COR-L47 (cell line): ENCODE data around the gene NEURL2.

Experiments
- DNase-seq: peaks from one replicate; lab custom pipeline; 2025; lab: John Stamatoyannopoulos, UW

NEURL2 gene

GRCh38 chr20:45841407-45842129 is 49.4 kb downstream of the NEURL2 start:
- DNase-seq: no peak

GRCh38 chr20:45840700-45841198 is 50.3 kb downstream of the NEURL2 start:
- no peak for DNase-seq
